Measurements from ENCODE around the gene KIF17. TPM values are rescaled to one million over a fixed set of nuclear protein-coding genes. Genes with fewer than 3 reads are reported as not detected.
"Not testable (repeated sequence)": the region's sequence is repeated elsewhere in the genome, so short reads cannot be mapped to it uniquely, and the experiment has no call there.

KIF17 gene
- polyA plus RNA-seq, 1 donor from 2014 or later = 10.0 TPM

DNA sequence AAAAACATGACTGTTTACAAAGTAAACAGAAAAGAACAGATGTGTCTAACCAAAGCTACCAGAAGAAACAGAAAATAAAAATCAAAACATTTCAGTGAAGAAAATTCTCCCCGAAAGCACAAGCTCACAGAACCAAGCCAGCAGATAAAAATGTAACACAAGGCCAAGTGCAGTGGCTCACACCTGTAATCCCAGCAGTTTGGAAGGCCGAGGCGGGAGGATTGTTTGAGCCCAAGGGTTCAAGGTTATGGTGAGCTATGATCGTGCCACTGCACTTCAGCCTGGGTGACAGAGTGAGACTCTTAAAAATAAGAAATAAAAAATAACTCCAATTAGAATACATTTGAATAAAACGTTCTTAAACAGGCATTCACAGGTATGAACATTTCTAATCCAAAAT, 37.5 kb downstream of the KIF17 start:
- no peaks in the 10 kb centered on the region for H4K20me1 ChIP-seq (ENCODE audit: insufficient read depth)
- TF ChIP-seq TAF1 (IDR thresholded peaks at IDR 0.05; ENCODE audit: low read depth) (no peak), MXI1 (conservative IDR thresholded peaks at IDR 0.05; ENCODE audit: poor library complexity, severe bottlenecking) (no peak), EP300 (conservative IDR thresholded peaks at IDR 0.05; ENCODE audit: poor library complexity, severe bottlenecking) (no peak), SMC3 (conservative IDR thresholded peaks at IDR 0.05; ENCODE audit: poor library complexity) (no peak), POLR2AphosphoS5 (IDR thresholded peaks at IDR 0.05) (no peak), EZH2 (IDR thresholded peaks at IDR 0.05; ENCODE audit: borderline replicate concordance, insufficient read depth, low read length, poor library complexity, severe bottlenecking) (no peak), RAD21 (conservative IDR thresholded peaks at IDR 0.05) (no peak)
- TF ChIP-seq, protein P1, sequence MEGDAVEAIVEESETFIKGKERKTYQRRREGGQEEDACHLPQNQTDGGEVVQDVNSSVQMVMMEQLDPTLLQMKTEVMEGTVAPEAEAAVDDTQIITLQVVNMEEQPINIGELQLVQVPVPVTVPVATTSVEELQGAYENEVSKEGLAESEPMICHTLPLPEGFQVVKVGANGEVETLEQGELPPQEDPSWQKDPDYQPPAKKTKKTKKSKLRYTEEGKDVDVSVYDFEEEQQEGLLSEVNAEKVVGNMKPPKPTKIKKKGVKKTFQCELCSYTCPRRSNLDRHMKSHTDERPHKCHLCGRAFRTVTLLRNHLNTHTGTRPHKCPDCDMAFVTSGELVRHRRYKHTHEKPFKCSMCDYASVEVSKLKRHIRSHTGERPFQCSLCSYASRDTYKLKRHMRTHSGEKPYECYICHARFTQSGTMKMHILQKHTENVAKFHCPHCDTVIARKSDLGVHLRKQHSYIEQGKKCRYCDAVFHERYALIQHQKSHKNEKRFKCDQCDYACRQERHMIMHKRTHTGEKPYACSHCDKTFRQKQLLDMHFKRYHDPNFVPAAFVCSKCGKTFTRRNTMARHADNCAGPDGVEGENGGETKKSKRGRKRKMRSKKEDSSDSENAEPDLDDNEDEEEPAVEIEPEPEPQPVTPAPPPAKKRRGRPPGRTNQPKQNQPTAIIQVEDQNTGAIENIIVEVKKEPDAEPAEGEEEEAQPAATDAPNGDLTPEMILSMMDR (IDR thresholded peaks at IDR 0.05; ENCODE audit: poor library complexity, severe bottlenecking) = no peak
- TF ChIP-seq, protein P2, sequence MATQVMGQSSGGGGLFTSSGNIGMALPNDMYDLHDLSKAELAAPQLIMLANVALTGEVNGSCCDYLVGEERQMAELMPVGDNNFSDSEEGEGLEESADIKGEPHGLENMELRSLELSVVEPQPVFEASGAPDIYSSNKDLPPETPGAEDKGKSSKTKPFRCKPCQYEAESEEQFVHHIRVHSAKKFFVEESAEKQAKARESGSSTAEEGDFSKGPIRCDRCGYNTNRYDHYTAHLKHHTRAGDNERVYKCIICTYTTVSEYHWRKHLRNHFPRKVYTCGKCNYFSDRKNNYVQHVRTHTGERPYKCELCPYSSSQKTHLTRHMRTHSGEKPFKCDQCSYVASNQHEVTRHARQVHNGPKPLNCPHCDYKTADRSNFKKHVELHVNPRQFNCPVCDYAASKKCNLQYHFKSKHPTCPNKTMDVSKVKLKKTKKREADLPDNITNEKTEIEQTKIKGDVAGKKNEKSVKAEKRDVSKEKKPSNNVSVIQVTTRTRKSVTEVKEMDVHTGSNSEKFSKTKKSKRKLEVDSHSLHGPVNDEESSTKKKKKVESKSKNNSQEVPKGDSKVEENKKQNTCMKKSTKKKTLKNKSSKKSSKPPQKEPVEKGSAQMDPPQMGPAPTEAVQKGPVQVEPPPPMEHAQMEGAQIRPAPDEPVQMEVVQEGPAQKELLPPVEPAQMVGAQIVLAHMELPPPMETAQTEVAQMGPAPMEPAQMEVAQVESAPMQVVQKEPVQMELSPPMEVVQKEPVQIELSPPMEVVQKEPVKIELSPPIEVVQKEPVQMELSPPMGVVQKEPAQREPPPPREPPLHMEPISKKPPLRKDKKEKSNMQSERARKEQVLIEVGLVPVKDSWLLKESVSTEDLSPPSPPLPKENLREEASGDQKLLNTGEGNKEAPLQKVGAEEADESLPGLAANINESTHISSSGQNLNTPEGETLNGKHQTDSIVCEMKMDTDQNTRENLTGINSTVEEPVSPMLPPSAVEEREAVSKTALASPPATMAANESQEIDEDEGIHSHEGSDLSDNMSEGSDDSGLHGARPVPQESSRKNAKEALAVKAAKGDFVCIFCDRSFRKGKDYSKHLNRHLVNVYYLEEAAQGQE (IDR thresholded peaks at IDR 0.05; ENCODE audit: borderline replicate concordance) = no peak
- H3K4me2 ChIP-seq (ENCODE audit: low read length) = no peak overlapping the region
- no peak overlapping the region for H3K4me3 ChIP-seq (ENCODE audit: low read length)
- no peaks in the 10 kb centered on the region for H3K9me2 ChIP-seq (ENCODE audit: insufficient read depth, low read length)
- no peaks in the 10 kb centered on the region for H3K9me3 ChIP-seq (ENCODE audit: low read length)
- H2AFZ ChIP-seq (ENCODE audit: low read depth, low read length) = no peak overlapping the region
- no peaks in the 10 kb centered on the region for H3F3A ChIP-seq (ENCODE audit: insufficient read depth, low read length, poor library complexity, severe bottlenecking)
- no peaks in the 10 kb centered on the region for H3K27me3 ChIP-seq (ENCODE audit: insufficient read depth, low read depth, low read length)
- H3K79me2 ChIP-seq (replicated peaks; ENCODE audit: insufficient read depth, low read length) = no peaks in the 10 kb centered on the region
- H3K27ac ChIP-seq (ENCODE audit: low read length) = no peak overlapping the region
- H3K36me3 ChIP-seq (ENCODE audit: insufficient read depth, low read length) = no peaks in the 10 kb centered on the region
- H3K9ac ChIP-seq (ENCODE audit: low read length) = no peak overlapping the region

DNA sequence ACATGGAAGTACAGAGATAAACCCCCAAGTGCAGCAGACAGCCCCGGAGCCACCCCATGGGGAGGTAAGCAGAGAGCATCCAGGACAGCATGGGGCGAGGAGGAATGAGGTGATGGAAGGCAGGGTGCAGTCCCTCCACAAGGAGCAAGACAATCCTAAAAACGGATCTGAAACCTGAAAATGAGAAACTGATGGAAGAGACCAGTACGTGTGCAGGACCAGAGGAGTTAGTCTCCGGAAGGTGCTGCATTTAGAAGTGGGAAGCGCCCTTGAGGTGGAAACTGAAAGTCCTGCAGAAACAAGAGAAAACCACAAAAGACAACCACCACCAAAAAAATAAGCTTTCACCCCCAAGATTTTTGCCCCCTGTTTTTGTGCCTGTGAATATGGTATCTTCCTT, 39.2 kb downstream of the KIF17 start:
- Histone ChIP-seq H3K9ac (ENCODE audit: low read length) (no peak overlapping the region), H3K4me2 (ENCODE audit: low read length) (no peak overlapping the region), H3K36me3 (ENCODE audit: insufficient read depth, low read length) (no peaks in the 10 kb centered on the region), H4K20me1 (ENCODE audit: insufficient read depth) (no peaks in the 10 kb centered on the region), H3F3A (ENCODE audit: insufficient read depth, low read length, poor library complexity, severe bottlenecking) (no peaks in the 10 kb centered on the region), H3K9me2 (ENCODE audit: insufficient read depth, low read length) (no peaks in the 10 kb centered on the region), H3K4me3 (ENCODE audit: low read length) (no peak overlapping the region), H3K9me3 (ENCODE audit: low read length) (no peaks in the 10 kb centered on the region), H3K79me2 (replicated peaks; ENCODE audit: insufficient read depth, low read length) (no peaks in the 10 kb centered on the region), H2AFZ (ENCODE audit: low read depth, low read length) (no peak overlapping the region), H3K27ac (ENCODE audit: low read length) (no peak overlapping the region), H3K27me3 (ENCODE audit: insufficient read depth, low read depth, low read length) (no peaks in the 10 kb centered on the region)
- TF ChIP-seq RAD21 (conservative IDR thresholded peaks at IDR 0.05) (no peak), TAF1 (IDR thresholded peaks at IDR 0.05; ENCODE audit: low read depth) (no peak), SMC3 (conservative IDR thresholded peaks at IDR 0.05; ENCODE audit: poor library complexity) (no peak), EZH2 (IDR thresholded peaks at IDR 0.05; ENCODE audit: borderline replicate concordance, insufficient read depth, low read length, poor library complexity, severe bottlenecking) (no peak), EP300 (conservative IDR thresholded peaks at IDR 0.05; ENCODE audit: poor library complexity, severe bottlenecking) (no peak), MXI1 (conservative IDR thresholded peaks at IDR 0.05; ENCODE audit: poor library complexity, severe bottlenecking) (no peak), POLR2AphosphoS5 (IDR thresholded peaks at IDR 0.05) (no peak)
- TF ChIP-seq, protein P2 (IDR thresholded peaks at IDR 0.05; ENCODE audit: borderline replicate concordance) = no peak
- TF ChIP-seq, protein P1 (IDR thresholded peaks at IDR 0.05; ENCODE audit: poor library complexity, severe bottlenecking) = no peak

DNA sequence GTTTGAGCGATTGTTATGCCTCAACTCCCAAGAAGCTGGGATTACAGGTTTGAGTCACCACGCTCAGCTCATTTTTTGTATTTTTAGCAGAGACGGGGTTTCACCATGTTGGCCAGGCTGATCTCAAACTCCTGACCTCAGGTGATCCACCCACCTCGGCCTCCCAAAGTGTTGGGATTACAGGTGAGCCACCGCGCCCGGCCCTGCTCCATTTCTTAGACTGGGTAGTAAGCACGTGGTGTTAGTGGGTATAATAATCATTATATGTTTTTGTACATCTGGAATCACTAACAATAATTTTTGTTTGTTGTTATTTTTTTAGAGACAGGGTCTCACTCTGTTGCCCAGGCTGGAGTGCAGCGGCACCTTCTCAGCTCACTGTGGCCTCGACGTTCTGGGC, 44.2 kb downstream of the KIF17 start:
- H3K9me2 ChIP-seq (ENCODE audit: insufficient read depth, low read length); H3K27me3 ChIP-seq (ENCODE audit: insufficient read depth, low read depth, low read length); H3K36me3 ChIP-seq (ENCODE audit: insufficient read depth, low read length); H3K79me2 ChIP-seq (replicated peaks; ENCODE audit: insufficient read depth, low read length); H3K4me2 ChIP-seq (ENCODE audit: low read length); H3F3A ChIP-seq (ENCODE audit: insufficient read depth, low read length, poor library complexity, severe bottlenecking); H4K20me1 ChIP-seq (ENCODE audit: insufficient read depth); H3K9ac ChIP-seq (ENCODE audit: low read length); H3K9me3 ChIP-seq (ENCODE audit: low read length); H2AFZ ChIP-seq (ENCODE audit: low read depth, low read length); H3K27ac ChIP-seq (ENCODE audit: low read length); H3K4me3 ChIP-seq (ENCODE audit: low read length): not testable (repeated sequence)

Data from neural cell (in vitro differentiated cells).